C4-2B (cell line): Measurements from ENCODE around the gene ATN1.

Source experiments
- H3K27ac ChIP-seq: fragments of 450-650 bp; 2 replicates; pipeline ENCODE4 v1.5.1; 2017
- ZFX ChIP-seq: fragments of 450-650 bp; IDR thresholded peaks from 2 replicates; pipeline ENCODE4 v1.6.1; 2017
- TF ChIP-seq, protein P1 (sequence below): fragments of 450-650 bp; conservative IDR thresholded peaks from 2 replicates; pipeline ENCODE4 v1.5.1; 2017; ENCODE audit warnings: mild to moderate bottlenecking

Gene ATN1

DNA sequence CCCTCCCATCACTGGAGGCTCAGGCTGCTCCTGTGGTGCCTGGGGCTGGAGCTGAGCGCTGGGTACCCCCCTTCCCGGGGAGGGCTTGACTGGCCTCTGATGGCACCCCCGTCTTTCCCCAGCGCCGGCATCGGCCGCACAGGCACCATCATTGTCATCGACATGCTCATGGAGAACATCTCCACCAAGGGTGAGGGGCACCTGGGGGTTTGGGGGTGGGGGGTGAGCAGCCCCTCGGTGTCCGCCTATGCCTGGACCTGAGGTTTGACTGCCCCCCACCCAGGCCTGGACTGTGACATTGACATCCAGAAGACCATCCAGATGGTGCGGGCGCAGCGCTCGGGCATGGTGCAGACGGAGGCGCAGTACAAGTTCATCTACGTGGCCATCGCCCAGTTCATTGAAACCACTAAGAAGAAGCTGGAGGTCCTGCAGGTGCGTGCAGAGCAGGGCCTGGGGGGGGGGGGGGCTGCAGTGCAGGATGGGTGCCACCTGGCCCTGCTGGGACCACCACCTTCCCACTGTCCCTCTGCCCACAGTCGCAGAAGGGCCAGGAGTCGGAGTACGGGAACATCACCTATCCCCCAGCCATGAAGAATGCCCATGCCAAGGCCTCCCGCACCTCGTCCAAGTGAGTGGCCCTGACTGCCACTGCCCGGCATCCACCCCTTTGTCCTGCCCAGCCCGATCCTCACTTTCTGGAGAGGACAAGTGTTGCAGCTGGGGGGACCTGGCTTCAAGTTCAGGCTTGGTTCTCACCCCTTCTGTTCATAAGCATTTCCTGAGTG, 32.2 kb downstream of the ATN1 start:
- H3K27ac ChIP-seq, result peak overlapping the region; percentile 99
- TF ChIP-seq ZFX, result no peak
- TF ChIP-seq, protein P1, sequence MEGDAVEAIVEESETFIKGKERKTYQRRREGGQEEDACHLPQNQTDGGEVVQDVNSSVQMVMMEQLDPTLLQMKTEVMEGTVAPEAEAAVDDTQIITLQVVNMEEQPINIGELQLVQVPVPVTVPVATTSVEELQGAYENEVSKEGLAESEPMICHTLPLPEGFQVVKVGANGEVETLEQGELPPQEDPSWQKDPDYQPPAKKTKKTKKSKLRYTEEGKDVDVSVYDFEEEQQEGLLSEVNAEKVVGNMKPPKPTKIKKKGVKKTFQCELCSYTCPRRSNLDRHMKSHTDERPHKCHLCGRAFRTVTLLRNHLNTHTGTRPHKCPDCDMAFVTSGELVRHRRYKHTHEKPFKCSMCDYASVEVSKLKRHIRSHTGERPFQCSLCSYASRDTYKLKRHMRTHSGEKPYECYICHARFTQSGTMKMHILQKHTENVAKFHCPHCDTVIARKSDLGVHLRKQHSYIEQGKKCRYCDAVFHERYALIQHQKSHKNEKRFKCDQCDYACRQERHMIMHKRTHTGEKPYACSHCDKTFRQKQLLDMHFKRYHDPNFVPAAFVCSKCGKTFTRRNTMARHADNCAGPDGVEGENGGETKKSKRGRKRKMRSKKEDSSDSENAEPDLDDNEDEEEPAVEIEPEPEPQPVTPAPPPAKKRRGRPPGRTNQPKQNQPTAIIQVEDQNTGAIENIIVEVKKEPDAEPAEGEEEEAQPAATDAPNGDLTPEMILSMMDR, result no peak

DNA sequence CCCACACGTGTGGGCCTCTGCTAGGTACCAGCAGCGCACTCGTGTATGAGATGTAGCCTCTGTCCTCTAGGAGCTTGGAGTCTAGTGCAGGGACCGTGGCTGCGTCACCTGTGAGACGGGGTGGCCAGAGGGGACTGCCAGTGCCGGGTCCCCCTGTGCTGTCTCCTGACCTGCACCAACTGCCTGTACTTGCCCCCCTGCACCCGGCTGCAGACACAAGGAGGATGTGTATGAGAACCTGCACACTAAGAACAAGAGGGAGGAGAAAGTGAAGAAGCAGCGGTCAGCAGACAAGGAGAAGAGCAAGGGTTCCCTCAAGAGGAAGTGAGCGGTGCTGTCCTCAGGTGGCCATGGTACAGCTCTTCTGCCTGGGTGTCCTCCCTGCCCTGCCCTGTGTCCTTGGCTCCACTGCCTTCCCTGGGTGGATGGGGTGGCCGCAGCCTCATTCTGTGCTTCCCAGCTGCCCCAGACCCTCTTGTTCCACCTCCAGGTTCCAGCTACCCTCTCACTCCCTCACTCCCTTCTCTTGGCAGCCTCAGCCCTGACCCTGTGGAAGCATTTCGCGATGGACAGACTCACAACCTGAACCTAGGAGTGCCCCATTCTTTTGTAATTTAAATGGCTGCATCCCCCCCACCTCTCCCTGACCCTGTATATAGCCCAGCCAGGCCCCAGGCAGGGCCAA, 33.0 kb downstream of the ATN1 start:
- no peak for TF ChIP-seq ZFX
- TF ChIP-seq, protein P1, result no peak
- peak overlapping the region; percentile 99 for H3K27ac ChIP-seq

DNA sequence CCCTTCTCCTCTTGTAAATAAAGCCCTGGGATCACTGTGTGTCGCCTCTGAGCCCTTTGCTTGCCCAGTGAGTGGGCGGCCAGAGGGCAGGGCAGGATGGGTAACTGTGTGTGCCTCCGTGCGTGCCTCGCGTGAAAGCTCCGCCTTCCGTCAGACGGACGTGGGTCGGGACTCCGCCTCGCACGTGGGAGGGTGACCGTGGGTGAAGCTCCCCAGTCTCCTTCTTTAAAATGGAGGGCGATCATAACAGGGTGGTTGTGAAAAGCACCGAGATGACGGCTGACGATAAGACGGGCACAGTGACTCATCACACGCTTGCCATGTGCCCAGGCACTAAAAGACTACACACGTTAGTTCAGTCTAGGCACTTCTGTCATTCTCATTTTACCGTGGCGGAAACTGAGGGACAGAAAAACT, 33.5 kb downstream of the ATN1 start:
- TF ChIP-seq ZFX, result no peak
- TF ChIP-seq, protein P1, result no peak
- H3K27ac ChIP-seq, result peak overlapping the region; percentile 99

DNA sequence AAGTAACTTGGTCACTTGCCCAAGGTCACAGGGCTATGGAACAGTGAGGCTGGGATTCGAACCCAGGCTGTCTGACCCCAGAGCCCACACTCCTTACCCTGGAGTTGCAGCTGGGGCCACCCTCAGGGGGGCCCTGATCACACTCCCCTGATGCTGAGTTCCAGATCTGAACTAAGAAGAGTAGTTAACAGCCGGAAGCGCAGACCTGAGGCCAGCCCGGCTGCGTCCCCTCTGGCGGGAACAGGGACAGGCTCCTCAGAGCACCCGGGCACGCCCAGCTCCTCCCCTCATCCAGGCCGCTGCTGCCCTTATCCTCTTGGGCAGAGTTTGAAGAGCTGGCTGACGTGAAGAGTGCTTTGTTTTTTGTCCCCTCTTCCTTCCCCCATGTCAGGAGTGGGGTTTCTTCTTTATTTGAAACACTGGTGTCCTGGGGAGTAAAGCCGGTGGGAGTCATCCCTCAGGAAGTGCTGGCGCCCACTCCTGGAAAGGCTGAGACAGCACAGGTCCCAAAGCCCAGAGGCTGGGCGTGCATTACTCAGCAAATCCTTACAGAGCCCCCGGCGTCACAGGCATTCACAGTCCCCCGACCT, 34.0 kb downstream of the ATN1 start:
- H3K27ac ChIP-seq, result peak overlapping the region; percentile 99
- TF ChIP-seq ZFX, result no peak
- TF ChIP-seq, protein P1, result peak; percentile 83

DNA sequence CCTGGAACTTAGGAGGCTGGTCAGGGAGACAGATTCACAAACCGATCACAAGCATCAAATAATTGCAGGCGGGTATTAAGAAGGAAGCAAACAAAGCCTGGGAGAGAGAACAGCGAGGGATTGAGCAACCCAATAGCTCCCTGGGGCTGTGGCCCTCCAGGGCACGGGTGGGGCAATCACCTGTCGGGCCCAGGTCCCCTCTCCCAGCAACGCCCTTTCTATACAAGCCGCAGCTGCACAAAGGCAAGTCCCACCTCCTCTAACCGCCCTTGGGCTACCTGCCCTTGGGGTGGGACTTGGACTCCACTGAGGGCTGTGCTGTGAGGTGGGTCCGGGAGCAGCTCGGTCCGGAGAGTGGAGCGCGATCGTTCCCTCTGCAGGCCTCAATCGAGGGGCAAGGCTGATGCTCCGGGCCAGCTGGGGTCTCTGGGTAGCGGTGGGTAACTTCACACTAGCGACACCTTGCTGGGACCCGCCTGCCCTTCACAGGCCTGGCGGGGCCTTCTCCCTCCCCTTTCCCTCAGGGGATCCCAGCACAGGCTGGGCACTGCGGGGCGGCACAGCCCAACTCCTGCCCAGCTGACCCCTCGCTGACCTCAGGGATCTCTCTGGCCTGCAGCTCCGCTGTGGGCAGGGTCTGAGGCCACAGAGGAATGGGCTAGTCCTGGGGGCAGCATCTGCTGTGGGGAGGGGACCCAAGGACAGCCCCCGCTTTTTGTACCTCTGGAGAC, 34.7 kb downstream of the ATN1 start:
- peak; percentile 65; the same call in 1 of the 2 replicates for TF ChIP-seq ZFX
- TF ChIP-seq, protein P1, result peak; percentile 52
- peak overlapping the region; percentile 99 for H3K27ac ChIP-seq

DNA sequence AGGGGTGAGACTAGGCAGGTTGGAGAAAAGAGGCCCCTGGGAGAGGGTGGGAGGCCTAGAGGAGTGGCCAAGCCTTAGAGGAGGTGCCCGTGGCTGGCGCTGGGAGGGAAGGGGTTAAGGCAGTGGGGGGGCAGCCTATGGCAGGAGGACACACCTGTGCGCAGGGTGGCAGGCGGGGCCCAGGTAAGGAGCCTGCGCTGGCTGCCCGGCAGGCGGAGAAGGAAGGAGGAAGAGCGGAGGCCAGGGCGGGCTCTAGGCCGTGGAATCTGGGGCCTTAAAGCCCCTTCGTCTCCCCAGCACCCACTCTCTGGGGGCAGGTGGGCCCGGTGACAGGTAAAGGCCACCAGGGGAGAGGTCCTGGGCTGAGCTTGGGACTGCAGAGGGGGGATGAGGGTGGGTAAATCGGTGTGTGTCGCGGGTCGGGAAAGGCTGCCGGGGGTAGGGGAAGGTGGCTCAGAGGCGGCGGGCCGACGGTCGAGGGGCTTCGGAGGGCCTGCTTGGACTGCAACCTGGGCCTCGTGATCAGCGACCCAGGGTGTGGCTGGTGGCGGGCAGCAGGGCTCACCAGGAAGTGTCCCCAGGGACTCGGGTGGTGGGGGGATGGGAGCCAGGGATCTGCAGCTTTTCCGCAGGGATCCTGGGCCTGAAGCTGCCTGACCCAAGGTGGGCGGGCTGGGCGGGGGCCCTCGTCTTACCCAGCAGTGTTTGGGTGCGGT, 35.4 kb downstream of the ATN1 start:
- peak overlapping the region; percentile 99 for H3K27ac ChIP-seq
- peak; percentile 59; the same call in 1 of the 2 replicates for TF ChIP-seq ZFX
- TF ChIP-seq, protein P1, result no peak
